T-helper 22 cell (primary cell): ENCODE data around the gene CMIP.

Experiments used
- DNase-seq: peaks from one replicate; pipeline ENCODE4 v3.0.0-alpha.2; 2020; ENCODE audit warnings: low read depth

The CMIP gene

DNA sequence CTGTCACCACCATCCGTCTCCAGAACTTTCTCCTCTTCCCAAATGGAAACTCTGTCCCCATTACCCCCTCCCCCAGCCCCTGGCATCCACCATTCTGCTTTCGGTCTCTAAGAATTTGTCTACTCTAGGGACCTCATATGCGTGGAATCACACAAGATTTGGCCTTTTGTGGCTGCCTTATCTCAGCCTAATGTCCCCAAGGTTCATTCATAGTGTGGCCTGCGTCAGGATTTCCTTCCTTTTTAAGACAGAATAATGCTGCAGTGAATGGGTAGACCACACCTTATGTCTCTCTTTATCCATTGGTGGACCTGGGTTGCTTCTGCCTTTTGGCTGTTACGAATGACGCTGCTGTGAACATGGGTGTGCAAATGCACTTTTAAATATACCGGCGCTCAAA lies 194.7 kb downstream of the CMIP start:
- DNase-seq: no peak

DNA sequence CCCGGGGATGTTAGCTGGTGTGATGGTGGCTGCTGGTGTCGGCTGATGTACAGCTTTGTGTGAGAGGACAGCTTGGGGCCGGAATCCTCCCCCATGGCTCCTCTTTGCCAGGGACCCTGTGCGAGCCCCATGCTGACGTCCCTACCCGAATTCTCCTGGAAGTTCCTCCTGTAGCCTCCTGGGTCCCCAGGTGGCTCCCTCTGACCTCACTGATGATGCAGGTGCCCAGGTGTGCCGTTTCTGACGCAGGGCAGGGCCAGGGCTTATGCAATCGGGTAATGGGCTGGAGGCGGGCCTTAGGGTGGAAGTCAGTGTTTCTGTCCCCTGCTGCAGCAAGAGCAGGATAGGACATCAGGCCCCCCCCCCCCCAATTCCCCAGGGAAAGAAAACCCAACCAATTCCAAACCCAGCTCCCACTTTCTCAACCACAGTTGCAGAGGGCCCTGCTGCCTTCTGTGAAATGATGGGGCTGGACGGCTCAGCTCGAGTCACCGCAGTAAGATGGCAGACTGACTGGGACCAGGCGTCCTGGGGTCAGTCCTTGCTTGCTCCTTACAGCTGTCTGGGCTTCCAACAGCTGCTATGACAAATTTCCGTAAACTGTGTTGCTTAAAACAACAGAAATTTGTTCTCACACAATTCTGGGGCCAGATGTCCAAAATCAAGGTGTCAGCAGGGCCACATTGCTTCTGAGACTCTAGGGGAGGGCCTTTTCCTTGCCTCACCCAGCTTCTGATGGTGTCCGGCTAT lies 195.5 kb downstream of the CMIP start:
- no peak for DNase-seq

DNA sequence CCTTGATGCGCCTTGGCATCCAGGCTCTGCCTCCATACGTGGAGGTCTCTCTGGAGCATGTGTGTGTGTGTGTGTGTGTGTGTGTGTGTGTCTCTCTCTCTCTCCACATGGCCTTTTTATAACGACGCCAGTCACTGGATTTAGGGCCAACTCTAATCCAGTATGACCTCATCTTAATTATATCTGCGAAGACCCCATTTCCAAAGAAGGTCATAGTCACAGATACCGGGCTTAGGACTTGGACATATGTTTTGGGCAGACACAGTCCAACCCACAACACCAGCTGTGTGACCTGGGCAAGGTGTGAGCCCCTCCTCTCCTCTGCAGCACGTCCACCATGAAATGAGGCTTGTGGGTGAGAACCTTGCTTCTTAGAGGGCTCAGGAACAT lies 196.1 kb downstream of the CMIP start:
- DNase-seq: no peak

DNA sequence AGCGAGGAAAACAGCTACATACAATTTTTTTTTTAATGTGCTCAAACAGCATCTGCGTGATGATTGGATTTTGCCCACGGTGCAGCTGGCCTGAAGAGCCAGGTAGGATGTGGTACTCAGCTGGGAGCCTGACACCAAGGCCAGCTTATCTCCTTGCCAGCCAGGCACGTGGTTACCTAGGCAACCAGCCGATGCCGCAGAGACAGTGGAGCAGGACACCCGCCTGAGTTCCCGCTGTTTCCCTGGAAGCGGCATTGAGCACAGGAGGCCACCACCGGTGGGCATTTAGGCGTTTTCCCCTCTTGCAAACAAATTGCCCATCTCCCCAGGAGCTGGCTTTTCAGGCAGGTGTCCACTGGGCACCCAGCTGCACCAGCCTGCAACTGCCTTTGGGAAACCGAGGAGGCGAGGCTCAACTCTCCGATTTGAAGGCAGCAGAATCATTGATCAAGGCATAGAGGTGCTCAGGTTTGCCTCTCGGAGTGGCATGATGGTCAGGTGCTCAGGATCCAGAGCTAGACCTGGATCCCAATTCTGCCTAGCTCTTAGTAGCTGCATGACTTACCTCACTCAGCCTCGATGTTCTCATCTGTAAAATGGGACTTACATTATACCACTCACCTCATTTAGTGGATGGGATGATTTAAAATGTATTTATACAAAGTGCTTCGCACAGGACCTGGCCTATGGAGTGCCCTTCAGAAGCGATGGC lies 196.9 kb downstream of the CMIP start:
- DNase-seq: no peak

DNA sequence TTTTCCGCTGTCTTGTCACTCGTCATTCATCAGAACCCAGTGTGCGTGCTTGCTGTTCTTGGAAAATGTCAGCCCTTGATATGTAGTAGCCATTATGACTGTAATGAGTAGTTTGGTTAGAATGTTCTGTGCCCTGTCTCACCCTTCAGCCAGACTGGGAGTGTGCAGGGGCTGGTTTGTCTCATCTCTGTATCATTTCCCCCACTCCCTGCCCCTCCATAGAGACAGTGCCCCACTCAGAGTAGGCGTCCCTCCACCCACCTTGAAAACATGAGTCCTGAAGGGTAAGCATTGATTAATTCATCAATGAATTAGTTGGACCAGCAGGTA lies 197.5 kb downstream of the CMIP start:
- DNase-seq: no peak

DNA sequence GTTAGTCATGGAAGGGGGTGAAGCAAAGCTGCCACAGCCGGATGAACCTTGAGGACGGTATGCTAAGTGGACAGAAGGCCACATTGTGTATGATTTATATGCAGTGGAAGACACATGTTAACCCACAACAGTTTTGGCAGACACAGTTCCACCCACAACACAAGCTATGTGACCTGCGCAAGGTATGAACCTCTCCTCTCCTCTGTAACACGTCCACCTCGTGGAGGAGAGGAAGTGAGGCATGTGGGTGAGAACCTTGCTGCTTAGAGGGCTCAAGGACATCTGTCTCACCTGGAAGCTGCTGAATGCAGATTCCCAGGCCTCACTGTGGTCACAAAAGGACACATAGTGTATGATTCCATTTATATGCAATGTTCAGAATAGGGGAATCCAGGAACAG lies 198.3 kb downstream of the CMIP start:
- DNase-seq: no peak

DNA sequence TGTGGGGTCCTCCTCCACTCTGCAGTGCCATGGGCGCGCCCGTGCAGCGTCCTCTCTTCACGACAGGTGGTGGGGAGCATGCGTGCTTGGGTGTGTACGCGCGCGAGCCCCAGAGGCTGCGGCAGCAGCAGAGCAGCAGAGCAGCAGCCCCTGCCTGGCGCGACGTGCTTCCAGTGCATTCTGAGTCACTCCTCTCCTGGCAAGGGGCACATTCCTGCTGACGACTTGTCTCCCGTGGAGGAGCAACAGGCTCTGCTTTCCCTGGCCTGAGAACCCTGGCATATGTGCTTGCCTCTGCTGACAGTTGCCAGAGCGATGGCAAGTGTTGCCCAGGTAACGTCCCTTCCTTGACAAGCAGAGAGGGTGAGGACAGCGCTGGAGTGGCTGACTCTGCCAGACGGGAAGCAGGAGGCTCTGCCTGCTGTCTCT lies 200.7 kb downstream of the CMIP start:
- no peak for DNase-seq

DNA sequence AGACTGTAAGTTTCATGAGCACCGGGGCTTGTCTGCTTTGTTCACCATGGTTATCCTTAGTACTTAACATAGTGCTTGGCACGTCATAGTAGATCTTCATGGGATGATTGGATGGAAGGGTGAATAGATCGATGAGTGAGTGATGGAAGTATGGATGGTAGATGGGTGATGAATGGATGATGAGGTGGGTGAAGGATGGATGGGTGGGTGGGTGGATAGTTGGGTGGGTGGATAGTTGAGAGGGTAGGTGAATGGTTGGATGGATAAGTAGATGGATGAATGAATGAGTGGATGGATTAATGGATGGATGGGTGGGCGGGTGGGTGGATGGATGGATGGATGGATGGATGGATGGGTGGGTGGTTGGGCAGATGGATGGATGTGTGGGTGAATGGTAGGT lies 201.3 kb downstream of the CMIP start:
- DNase-seq: no peak

DNA sequence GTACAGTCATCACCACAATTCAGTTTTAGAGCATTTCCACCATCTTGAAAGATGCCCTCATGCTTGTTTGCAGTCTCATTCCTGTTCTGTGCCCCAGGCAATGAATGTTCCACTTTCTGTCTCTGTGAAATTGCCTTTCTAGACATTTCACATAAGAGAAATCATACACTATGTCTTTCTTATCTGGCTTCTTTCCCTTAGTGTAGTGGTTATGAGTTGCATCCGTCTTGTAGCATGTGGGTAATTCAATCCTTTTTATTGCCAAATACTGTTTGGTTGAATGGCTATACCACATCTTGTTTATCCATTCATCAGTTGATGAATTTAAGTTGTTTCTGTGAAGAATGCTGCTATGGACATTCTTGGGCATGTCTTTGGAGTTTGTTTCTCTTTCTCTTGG lies 202.0 kb downstream of the CMIP start:
- DNase-seq: no peak

DNA sequence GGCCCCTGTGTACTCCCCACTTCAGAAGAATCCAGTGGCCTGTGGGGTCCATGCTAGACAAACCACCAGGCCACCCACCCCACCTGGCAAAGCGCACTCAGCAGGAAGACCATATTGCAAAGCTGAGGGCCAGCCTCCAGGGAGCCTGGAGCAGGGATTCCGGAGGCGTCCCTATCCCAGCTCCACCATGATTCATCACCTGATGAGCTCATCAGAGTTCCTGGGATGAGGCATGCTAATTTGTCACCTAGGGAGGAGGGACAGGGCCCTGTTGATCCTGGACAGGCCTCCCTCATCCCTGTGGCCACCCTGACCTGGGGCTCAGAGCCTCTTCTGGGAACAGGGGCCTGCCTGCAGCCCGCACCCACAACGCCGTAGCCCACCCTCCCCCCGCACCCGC lies 202.9 kb downstream of the CMIP start:
- DNase-seq: no peak

DNA sequence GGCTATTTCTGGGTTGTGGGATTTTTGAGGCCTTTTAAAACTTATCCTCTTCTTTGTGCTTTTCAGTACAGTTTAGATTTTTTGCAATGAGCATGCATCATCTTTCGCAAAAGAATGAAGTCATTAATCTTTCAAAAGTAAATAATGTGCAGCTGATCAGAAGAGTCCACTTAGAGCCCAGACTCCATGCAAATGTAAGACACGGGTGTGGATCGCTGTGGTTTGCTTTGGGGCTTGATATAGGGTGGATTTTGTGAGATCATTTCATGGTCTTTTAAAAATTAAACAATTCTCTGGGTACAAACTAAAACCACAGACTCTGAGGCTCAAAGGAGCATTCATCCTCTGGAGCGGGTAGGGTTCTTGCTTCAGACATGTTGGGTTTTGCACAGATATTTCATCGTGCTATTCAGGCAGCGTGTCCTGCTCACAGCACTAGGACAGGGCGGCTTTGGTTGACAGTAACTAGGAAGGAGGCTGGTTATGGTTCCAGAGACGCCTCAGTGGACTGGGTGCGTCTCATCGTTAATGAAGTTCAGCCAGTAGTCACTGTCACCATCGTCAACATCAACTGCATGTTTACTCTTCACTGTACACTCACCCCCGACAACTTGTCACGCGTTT lies 205.1 kb downstream of the CMIP start:
- DNase-seq: no peak

DNA sequence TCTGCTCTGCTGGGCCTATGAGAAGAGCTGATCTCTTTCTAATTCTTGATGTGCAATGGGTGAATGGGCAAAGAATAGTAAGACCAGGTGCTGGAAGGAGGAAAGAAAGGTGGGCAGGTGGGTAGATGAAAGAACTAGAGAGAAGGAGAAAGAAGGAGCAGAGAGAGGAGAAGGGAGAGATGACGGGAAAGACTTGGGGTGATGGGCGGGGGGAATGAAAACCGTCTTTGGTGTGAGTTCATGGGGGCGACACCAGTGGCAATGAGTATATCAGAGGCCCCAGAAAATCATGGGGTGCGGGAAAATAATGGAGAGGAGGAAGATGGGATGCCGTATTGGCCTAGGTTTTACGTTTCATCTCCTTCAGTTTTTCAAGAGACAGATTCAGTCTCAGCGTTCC lies 205.7 kb downstream of the CMIP start:
- no peak for DNase-seq

DNA sequence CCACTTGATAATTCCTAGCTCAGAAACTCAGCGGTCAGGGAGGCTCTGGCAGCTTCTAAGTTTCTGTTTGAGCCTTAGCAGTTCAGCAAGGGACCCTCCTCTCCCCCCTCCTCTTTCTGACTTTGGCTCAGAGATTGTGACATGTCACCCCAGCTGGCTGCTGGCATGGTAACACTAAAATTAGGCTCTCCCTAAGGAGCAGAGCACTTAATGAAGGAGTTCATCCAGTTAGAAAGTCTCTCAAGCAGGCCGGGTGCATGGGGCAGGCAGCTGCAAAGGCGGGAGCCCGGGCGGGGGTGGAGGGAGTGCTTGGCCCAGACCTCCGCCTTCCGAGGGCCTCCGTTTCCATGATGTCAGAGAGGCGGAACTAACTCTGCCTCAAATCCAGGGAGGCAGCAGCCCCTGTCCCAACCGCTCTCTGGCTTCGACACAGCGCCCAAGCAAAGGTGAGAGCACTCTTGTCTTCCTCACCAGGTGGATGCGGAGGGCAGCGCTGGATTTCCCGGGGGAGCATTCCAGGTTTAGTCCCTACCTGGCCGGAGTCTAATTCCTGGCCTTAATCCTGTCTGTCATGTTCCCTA lies 206.5 kb downstream of the CMIP start:
- no peak for DNase-seq

DNA sequence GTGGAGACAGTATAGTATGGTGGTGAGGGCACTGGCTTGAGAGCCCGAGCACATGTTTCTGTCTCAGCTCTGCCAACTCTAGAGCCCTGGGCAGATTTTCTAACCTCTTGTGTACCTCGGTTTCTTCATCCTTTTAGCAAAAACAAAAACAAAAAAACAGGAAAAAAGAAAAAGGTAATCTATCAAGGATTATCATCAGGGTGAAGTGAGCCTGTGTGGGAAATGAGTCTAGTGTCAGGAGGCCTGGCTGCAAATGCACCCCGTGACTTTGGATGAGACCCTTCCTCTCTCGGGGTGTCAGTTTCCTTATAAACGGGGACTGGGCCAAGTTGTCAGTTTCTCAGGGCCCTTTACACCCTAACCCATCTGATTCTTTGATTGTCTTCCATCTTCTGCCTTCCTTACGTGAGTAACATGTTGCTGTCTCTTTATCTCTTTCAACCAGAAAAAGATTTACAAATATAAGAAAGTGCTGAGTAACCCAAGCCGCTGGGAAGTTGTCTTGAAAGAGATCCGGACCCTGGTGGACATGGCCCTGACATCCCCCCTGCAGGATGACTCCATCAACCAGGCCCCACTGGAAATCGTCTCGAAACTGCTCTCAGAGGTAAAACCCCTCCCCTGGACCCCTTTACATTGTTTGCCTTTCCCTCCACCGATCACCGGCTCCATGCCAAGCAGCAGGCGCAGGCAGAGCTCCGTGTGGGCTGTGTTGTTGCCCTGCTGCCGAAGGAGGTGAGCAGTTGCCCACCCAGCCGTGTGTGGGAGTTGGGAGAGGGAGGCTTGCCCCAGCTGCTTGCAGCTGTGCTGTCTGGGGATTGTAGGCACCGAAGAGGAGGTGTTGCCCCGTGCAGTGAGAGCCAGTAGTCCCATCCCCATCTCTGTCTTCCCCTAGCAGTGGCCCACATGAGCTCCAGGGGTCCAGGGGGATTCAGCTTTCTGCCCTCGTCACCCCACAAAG lies 207.4 kb downstream of the CMIP start:
- no peak for DNase-seq

DNA sequence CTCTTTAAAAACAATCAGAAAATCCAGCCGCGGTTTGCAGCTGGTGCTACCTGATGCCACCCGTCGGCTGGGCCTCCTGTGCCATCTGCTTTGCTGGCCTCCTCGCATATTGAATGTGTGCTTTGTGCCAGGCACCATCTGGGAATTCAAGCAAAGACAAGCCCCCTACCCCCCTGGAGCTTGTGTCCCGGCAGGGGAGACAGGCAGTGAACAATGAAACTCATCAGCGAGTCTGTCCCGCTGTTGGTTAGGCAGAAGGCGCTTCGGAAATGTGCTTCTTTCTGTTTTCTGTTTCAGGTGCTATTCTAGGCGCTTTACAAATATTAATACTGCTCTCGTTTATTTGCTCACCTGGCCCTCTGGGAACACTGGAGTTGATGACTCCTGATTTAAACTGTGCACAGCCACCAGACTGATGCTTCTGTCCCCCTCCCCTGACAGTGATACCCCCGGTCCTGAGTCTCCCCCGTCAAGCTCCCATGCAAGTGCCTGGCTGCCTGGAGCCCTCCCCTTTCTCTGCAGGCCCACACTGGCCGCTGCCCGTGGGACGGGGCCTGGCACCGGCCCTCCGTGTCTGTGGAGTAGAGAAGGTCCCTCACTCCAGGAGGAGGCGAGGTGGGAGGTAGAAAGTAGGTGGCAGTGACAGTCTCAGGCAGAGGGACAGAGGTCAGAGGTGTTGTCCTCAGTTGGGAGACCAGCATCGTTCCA lies 208.3 kb downstream of the CMIP start:
- DNase-seq: no peak

DNA sequence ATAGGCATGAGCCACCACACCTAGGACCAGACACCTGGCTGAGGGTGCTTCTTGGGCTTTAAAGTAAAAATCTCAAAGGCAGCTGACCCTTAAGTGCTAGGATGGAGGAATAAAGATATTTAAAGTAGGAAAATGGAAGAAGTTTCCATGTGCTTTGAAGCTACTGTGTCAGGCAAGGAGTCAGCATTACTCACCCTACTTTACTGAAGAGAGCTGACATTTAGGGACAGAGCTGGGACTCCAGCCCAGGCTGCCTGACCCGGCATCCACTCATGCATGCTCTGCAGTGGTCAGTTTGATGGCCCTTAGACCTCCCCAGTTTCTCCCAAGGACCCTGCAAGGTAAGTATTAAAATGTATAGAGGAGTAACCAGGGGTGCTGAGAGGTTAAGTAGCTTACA lies 209.7 kb downstream of the CMIP start:
- no peak for DNase-seq

DNA sequence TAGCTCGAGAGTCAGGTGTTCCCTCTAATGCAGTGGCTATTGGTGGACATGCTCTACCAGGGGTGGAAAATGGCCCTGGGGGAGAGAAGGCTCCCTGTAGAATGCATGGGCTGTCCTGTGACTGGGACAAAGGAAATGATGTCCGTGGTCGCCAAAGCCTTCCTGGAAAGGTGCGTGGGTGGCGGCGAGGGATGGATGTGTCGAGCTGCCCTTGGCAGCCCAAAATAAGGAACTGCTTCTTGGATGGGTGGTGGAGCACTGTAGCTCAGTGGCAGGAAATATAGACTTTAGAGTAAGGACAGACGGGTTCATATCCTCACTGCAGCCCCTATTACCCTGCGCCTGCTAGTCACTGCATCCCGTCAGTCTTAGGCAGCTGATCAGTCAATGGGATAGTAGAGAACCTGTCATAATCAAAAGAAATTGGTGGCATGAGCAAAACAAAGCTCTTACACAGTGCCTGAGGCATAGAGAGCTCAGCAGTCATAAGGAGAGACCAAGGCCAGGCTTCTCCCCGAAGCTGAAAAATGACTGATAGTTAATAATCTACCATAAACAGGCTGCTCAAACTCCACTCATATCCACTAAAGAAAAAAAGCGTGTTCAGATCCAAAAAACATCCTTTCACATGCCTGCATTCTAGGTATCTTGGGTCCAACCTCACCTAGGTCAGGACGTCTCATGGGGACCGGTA lies 211.0 kb downstream of the CMIP start:
- no peak for DNase-seq

DNA sequence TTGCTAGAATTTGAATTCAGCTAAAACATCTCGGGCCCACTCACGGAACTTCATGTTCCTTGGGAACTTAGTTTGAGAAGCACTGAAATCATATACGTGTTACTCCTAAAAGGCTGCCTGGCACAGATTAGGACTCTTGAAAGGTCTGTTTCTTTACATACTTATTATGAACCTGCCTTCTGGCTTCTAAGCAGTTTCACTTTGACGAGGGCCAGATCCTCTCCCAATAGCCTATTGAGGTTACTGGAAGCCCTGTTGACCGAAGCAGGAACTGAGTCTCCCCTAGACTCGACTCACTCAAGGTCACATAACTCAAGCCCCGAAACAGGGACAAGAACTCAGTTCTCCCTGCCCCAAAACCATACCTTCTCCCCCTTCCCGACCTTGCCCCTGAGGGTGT lies 212.6 kb downstream of the CMIP start:
- DNase-seq: no peak

DNA sequence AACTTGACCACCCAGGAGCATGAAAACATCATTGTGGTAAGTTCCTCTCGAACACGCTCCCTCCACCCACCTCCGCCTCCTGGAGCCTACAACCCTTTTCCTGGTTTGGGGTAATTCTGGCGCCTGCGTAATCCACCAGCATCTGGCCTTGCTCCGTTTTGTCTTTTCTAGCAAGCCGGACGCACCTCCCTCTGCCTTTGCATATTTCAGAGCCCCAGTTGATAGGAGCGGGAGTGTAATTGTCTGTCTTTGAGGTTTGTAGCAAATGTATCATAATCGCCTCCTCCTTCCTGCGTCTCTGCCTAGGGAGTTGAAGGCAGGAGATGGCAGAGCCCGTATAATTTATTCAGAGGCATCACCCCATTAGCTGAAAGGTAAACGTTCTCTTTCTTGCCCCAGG lies 213.2 kb downstream of the CMIP start:
- DNase-seq: no peak

DNA sequence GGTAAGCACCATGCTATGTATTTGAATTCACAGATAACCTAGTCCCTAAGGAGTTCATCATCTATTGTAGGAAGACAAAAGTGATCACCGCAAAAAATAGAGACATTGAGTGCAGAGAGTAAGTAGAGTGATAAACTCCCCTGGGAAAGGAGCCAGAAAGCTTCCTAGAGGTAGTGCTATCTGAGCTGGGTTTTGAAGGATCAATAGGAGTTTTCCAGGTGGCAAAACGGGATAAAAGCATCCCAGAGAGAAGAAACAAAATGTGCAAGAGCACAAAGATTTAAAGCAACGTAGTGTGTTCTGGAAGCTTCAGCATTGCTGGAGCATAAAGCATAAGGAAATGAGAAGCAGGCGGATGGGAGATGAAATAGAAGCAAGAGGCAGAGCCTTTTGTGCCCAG lies 213.8 kb downstream of the CMIP start:
- no peak for DNase-seq

DNA sequence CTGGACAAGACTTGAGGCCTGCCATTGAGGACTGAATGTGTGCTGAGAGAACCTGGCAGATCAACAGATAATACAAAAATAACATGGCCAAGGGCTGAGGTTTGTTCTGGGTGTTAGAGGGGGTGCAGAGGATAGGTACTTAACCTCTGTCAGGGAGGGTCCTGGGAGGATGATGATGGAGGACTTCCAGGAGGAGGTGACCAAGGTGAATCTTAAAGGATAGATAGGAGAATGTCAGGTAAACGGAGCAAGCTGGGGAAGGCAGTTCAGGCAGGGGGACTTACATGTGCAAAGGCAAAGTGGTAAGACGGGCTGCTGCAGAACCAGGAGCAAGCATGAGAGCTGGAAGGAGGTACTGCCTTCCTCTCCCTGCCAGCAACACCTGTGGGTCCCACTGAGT lies 214.6 kb downstream of the CMIP start:
- no peak for DNase-seq
